ENCODE data around the gene RPL22. TPM values are rescaled to one million over a fixed set of nuclear protein-coding genes. Genes with fewer than 3 reads are reported as not detected.

The RPL22 gene
- total RNA-seq, 1 experiment from 2014 or later, result 456 TPM

GRCh38 chr1:6207921-6208320, 8.5 kb upstream of the RPL22 start:
- CTCF ChIA-PET, result no interaction called here
- TF ChIP-seq SIN3A (IDR thresholded peaks at IDR 0.05; ENCODE audit: low read depth) (no peak), TCF7L2 (IDR thresholded peaks at IDR 0.05; ENCODE audit: borderline replicate concordance, extremely low read depth, insufficient read depth, insufficient read length) (no peak), CBX3 (IDR thresholded peaks at IDR 0.05; ENCODE audit: low read depth) (no peak), POLR2AphosphoS5 (IDR thresholded peaks at IDR 0.05; ENCODE audit: low read depth, low read length) (no peak), EZH2phosphoT487 (IDR thresholded peaks at IDR 0.05; ENCODE audit: borderline replicate concordance) (no peak), YY1 (IDR thresholded peaks at IDR 0.05; ENCODE audit: extremely low read depth, insufficient replicate concordance, low read depth, low read length) (no peak), CTCF (IDR thresholded peaks at IDR 0.05 in 2 of 3, conservative IDR thresholded peaks at IDR 0.05 in 1 of 3; ENCODE audit: borderline replicate concordance in 1 of 3, insufficient read depth in 1 of 3, low read depth in 2 of 3, low read length in 2 of 3) (no peak)
- H3K4me2 ChIP-seq (ENCODE audit: low read length), result peak overlapping the region; percentile 98; the same call in 1 of the 2 replicates
- H3K4me3 ChIP-seq (replicated peaks in 1 of 2; ENCODE audit: low read depth in 1 of 2, low read length in 2 of 2), result no peak overlapping the region
- RAD21 ChIA-PET (ENCODE audit: low non-redundant PET in 1 of 2, low total read pairs in 2 of 2, uncharacterized antibody in 2 of 2, unreplicated experiment in 2 of 2), result no interaction called here
- H3K79me2 ChIP-seq (ENCODE audit: insufficient read depth, low read length), result peaks cover 24% of the 10 kb centered on the region
- intact Hi-C loops (cut with micrococcal nuclease), result no loop called here
- no peak overlapping the region for H3K9ac ChIP-seq (ENCODE audit: low read length)
- H3K27me3 ChIP-seq (ENCODE audit: insufficient read depth, low read length), result no peaks in the 10 kb centered on the region
- ATAC-seq (no peak), DNase-seq (ENCODE audit: low read depth, low spot score) (no peak)
- POLR2A ChIA-PET, result no interaction called here
- no peaks in the 10 kb centered on the region for H4K20me1 ChIP-seq (ENCODE audit: insufficient read depth)
- no TSS peak for BruUV-seq (replicated peaks)
- H3K4me1 ChIP-seq (ENCODE audit: control insufficient read depth in 1 of 2, insufficient read depth in 2 of 2, low read length in 2 of 2), result peaks cover 7 to 27% of the 10 kb centered on the region in 2 experiments
- no peaks in the 10 kb centered on the region for H3K9me3 ChIP-seq (ENCODE audit: control insufficient read depth in 1 of 2, insufficient read depth in 1 of 2, low read depth in 1 of 2, low read length in 2 of 2)
- H3K27ac ChIP-seq (ENCODE audit: low read depth, low read length), result no peak overlapping the region; the same call in 1 of the 2 replicates
- no peak overlapping the region for H2AFZ ChIP-seq (ENCODE audit: low read depth, low read length, poor library complexity, severe bottlenecking)
- peaks cover 0 to 19% of the 10 kb centered on the region in 2 experiments; a peak in 2 of 4 replicates for H3K36me3 ChIP-seq (ENCODE audit: control insufficient read depth in 1 of 2, insufficient read depth in 2 of 2, low read length in 2 of 2)
- no peaks in the 10 kb centered on the region for H3K9me2 ChIP-seq (ENCODE audit: insufficient read depth)
